Measurements from ENCODE around the gene FAM174C.

Gene FAM174C

DNA sequence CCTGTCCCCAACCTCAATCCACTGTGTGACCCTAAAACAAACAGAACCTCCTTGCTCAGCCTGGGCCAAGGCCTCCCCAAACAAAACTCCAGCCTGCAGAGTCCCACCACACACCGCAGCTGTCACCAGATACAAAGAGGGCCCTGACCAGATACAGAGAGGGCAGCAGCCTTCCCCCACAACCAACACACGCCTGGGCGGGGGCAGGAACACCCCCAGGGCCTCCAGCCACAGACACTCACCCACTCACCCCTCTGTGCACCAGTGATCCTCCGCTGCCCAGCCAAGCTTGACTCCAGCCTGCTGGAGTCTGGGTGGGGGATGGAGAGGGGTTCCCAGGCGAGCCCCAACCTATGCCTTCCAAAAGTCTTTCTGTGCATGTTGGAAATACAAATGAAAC, 12.1 kb upstream of the FAM174C start:
- no peak for DNase-seq

DNA sequence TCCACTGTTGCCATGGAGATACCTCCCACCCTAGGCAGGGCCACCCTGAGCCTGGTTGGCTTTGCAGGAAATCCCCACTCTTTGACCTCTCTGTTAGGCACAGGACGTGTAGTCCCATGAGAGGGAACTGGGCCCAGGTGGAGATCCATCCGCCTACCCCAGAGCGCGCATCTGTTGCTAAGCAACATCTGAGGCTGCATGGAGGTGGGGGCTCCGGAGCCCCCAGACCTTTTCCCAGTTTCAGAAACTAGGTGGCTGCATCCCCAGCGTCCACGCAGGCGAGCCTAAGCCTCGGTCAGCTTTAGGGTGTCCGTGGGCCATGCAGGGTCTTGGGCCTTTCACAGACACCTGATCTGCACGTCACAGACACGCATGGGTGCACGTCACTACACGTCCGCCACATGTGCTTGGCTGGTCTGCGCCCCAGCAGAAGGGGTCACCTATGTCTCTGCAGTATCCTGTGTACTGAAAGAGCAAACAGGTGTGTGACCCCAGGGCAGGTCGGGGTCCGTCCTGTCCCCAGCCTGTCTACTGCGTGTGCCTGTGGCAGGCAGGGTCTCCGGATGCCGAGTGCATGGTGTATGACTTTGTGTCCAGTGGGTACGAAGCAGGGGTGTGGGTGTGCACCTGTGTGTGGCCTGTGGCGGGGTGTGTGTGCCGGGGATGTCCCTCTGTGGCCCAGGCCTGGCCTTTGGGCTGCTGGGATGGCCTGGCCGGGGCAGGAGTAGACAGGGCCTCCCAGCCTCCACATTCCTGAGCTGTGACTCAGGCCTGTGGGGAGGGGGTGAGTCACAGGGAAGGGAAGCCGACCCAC, 10.3 kb upstream of the FAM174C start:
- no peak for DNase-seq

DNA sequence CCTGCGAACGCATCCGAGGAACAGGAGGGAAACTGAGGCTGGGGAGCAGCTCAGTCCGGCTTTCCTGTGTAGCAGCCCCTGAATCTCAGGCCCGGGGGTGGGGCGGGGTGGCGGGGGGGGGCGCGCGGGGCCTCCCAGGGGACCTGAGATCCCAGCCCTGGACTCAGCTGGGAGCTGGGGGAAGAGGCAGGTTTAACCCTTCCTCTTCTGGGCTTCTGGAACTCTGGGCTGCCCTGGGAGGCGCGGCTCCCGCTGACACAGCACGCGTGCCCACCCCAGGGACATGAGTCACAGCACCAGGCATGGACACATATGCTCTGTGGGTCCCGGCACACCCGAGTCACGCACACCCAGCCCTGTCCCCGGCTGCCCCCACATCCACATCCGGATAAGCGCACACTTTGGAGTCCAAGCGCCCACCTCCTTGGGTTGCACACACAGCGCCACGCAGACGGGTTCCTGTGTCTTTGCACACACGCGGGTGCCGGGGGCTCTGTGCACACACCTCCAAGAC, 9.7 kb upstream of the FAM174C start:
- no peak for DNase-seq

DNA sequence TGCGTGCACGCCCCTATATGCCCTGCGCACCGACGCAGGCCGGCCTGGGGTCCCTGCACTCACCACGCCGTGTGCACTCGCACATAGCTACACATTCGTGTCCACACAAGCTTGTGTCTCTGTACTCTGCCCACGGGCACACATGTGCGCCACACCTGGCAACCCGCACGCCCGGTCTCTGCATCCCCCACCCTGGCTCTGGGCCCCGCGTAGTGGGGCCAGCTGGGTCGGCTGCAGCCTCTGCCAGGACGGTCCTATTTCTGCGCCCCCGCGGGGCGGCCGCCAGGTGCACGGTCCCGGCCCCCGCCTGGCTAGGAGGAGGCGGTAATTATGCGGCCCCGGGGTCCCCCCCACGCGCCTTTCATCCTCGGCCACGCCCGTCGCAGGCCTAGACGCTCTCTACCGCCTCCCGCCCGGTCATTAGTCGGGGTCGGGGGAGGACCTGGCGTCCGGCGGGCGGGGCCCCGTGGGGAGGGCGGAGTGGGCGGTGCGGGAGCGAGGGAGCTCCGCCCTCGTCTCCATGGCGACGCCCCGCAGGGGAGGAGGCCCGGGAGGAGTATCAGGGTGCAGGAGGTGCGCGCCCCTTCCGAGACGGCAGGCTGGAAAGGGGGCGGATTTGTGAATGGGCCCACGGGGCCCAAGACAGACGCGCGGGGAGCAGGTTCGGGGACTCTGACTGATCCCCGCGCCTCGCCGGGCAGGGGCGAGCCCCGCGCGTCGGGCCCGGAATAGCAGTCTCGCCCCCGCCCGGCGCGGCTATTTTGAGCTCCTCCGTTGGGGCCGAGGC, 9.0 kb upstream of the FAM174C start:
- peak; percentile 37 for DNase-seq

DNA sequence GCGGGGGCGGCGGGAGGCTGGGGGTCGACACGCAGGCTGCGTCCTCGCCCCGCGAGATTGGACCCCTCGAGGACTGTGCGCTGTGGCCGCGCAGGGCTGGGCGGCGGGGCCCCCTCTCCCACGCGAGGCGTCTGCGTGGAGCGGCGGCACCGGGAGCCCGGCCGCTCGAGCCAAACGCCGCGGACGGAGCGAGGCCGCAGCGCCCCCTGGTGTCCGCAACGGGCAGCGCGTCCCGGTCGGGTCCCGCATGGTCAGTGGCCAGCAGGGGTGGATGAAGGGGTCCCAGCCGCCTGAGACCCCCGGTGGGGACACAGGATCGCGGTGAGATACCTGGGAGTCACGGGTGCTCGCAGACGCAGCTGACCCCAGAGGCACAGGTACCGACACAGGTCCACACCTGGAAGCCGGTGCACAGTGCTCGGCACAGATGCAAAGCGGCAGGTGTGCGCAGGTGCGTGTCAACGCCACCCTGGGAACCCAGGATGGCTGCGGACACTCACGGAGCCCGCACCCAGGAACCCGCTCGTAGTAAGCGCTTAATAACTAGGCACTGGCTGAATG, 8.3 kb upstream of the FAM174C start:
- DNase-seq, result no peak

DNA sequence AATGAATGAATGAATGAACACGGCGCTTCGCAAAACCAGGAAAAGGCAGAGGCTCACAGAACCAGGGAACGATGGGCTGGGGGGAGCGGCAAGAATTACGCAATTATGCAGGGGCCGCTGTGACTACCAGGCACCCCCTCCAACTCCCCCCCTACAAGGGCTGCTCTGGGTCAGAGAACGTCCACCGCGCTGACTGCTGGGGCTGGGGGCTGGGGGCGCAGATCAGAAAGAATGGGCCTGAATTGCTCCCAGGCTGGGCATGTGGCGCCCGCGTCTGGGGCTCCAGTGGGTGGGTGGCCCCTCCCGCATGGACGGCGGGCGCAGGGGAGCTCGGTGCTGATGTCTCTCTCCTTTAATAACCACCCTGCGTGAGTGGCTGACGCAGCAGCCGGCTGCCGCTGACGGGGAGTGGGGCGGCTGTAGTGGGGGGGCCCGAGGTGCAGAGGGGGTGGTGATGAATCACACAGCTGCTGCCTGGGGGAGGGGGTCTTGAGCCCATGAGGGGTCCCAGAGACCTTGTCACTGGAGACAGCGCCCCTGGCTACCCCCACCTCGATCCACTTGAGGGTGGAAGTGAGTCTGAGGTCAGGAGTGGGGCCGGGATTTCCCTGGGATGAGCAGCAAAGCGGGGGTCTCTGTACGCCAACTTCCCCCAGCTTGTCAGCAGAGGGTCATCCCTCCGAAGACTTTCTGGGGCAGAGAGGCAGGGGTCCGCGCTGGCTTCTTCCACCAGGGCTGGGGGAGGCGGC, 7.7 kb upstream of the FAM174C start:
- no peak for DNase-seq

DNA sequence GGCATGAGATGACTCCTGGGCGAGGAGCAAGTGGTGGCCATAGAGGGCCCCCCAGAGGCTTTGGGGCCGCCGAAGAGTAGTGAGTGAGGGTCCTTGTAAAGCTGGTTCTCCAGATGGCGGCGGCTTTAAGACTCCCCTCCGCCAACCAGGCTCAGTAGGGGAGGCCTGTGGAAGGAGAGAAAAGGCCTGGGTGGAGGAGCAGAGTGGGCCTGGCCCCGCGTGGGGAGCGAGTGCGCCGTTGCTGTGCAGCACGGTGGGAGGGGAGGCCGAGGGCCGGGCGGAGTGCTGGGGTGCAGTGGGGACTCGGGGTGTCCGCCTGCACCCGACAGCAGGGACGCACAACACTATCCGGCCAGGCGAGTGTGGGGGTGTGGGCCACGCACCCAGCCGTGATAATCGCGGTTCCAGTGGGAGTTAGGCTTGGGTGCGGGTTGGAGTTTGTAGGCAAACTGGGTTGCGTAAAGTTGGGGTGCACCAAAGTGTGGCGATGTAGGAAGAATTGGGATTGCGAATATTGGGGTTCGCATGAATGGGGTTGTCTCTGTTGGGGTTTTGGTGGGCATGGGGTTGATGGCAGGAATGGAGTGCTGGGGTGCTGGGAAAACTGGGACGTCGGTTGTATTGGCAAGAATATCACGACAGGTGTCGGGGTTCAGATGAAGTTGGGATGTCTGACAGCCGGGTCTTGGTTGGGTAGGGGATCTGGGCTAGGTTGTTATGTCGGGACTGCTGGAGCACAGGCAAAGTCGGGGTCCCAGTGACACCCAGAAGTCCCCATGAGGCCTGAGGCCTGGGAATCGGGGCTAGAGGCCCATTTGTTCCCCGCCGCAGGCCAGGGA, 6.9 kb upstream of the FAM174C start:
- no peak for DNase-seq

DNA sequence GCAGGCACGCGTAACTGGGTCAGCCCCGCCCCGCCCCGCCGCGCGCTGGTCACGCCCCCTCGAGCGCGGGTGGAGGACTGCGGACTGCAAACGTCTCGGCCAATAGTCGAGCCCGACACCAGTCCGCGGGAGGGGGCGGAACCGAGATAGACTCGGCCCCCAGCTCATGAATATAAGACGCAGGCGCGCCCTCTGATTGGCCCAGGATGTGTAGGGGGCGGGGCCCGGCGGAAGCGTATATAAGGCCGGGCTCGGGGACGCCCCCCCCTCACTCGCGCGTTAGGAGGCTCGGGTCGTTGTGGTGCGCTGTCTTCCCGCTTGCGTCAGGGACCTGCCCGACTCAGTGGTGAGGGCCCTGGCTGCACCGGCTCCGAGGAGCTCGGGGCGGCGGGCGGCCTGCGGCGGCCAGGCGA, 6.3 kb upstream of the FAM174C start, which contains the start of gene CIRBP:
Gene CIRBP (plus strand): TSS at position 268 of the 413 bp plus-strand sequence. CDS start 1,602 bp downstream, outside the sequence.
- DNase-seq, result peak; percentile 81

DNA sequence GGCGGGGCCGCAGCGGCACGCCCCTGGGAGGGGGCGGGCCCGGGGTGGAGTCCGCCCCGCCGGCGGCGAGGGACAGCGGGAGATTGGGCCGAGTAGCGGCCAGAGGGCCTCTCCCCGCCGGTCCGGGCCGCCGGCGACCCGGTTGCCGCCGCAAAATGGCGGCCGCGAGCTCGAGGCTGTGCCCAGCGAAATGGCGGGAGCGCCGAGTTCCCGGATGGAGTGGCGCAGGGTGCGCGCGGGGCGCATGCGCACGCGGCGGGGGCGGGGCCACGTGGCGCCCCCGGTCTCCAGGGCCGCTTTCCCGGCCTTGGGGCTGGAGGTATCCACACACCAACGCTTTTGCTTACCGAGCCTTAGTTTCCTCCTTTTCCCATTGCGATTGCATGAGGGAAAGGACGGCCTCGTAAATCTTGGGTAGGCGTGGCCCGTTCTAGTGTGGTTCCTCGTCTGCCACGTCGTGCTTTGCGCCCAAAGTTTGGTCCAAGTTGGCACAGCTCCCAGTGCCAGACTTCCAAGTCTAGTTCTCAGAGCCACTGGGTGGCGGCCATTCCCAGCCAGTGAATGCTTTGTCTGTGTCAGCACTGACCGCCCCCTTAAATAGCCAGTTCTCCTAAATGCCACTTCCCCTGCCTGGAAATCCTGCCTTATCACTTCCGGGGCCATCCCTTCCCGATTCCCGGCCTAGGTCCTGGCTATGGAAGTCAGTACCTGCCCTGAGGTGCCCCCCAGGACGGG, 5.7 kb upstream of the FAM174C start:
- no peak for DNase-seq

DNA sequence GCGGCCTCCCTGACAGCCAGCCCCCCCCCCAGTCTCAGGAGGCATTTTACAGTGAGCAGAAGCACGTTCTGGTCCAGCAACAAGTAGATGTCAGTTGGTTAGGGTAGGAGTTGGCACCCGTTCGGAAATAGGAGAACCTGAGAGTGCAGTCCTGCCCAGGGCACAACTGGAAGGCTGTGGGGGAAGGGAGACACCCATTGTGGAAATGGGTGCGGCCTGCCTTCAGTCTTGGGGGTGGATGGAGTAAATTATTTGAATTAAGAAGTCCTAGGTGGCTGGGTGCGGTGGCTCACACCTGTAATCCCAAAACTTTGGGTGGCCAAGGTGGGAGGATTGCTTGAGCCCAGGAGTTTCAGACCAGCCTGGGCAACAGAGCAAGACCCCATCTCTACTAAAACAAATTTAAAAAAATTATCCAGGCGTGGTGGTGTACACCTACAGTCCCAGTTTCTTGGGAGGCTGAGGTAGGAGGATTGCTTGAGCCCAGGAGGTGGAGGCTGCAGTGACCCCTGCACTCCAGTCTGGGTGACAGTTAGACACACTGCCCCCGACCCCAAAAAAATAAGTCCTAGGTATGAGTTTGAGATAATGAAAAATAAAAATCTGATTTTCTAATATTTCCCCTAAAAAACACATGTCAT, 5.0 kb upstream of the FAM174C start:
- no peak for DNase-seq

DNA sequence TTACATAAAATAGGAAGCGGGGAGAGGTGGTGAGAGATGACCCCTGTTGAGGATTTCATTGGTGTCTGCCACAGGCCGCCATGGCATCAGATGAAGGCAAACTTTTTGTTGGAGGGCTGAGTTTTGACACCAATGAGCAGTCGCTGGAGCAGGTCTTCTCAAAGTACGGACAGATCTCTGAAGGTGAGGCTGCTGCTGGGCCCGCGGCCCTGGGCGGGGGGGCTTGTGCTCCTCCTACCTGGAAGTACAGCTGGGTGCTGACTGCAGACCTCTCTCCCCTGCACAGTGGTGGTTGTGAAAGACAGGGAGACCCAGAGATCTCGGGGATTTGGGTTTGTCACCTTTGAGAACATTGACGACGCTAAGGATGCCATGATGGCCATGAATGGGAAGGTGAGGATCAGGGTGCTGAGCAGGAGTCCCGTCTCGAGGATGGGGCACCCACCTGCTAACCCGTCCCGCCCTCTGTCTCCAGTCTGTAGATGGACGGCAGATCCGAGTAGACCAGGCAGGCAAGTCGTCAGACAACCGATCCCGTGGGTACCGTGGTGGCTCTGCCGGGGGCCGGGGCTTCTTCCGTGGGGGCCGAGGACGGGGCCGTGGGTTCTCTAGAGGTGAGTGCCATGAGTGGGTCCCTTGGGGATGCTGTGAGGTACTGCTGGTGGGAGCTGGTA, 4.3 kb upstream of the FAM174C start:
- DNase-seq, result no peak

DNA sequence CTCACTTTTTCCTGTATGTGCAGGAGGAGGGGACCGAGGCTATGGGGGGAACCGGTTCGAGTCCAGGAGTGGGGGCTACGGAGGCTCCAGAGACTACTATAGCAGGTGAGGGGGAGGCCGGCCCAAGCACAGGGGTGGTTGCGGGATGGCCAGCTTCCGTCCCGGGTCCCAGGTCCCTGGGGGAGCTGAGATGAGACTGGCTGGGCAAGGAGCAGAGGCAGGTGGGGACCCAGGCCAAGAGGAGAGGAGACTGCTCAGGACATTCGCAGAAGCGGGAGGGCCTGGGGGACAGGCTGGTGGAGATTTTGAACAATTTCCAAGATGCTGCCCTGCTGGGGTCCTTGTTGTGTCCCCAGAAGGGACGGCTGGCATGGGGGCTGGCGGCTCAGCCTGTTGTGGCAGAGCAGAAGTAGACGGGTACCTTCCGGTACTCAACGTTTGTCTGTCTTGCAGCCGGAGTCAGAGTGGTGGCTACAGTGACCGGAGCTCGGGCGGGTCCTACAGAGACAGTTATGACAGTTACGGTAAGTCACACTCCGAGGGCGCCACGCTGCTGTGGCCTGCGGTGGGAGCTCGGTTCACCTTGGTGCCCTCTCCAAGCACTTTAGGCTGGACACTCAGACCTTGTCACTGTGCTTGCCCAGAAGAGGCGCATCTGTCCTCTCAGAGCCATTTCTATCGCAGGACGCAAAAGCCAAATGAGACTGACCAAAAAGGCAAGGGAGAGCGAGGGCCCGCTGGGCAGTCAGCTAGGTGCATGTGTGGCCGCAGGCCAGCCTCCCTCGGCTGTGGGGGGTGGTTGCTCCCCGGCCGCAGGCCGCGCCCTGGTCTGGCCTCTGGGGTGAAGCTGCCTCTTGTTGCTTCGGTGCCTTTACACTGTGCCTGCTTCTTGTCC, 3.6 kb upstream of the FAM174C start:
- DNase-seq, result no peak

DNA sequence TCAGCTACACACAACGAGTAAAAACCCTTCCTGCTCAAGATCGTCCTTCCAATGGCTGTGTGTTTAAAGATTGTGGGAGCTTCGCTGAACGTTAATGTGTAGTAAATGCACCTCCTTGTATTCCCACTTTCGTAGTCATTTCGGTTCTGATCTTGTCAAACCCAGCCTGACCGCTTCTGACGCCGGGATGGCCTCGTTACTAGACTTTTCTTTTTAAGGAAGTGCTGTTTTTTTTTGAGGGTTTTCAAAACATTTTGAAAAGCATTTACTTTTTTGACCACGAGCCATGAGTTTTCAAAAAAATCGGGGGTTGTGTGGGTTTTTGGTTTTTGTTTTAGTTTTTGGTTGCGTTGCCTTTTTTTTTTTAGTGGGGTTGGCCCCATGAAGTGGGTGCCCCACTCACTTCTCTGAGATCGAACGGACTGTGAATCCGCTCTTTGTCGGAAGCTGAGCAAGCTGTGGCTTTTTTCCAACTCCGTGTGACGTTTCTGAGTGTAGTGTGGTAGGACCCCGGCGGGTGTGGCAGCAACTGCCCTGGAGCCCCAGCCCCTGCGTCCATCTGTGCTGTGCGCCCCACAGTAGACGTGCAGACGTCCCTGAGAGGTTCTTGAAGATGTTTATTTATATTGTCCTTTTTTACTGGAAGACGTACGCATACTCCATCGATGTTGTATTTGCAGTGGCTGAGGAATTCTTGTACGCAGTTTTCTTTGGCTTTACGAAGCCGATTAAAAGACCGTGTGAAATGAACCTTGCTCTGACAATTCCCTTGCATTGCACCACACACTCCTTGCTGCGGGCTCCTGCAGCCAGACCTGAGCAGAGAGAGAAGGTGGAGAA, 2.7 kb upstream of the FAM174C start:
- DNase-seq, result no peak

DNA sequence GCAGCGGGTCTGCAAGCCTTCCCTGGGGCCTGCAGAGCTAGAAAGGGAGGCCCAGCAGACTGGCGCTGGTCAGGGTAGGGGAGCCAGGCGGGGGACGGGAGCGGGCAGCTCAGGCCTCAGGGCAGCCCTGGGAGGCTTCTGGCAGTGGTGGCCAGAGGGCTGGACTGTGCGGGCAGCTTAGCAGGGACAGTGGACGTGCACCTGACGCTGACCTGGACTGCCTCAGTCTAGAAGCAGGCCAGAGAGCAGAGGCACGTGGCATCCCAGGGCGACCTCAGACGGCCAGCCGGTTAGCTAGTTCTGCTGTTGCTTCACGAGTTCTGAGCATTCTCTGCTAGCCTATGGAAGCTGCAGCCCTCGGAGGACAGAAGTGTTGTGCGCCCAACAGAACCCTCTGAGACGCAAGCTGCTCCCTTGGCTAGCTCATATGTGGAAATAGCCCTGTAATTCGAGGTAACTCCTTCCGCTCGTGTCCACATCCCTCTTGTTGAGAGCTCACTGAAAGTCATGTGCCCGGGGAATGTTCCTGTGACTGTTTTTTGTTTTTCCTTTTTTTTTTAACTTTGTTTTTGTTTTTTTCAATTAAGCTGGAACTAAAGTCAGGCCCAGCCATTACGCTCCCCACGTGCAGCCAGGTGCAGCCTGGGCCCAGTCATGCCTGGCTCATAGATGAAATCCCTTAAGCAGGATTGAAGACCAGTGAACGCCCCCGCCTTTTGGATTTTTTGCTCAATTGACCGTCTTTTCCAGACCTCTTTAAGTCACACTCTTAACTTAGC, 1.9 kb upstream of the FAM174C start:
- DNase-seq, result no peak

DNA sequence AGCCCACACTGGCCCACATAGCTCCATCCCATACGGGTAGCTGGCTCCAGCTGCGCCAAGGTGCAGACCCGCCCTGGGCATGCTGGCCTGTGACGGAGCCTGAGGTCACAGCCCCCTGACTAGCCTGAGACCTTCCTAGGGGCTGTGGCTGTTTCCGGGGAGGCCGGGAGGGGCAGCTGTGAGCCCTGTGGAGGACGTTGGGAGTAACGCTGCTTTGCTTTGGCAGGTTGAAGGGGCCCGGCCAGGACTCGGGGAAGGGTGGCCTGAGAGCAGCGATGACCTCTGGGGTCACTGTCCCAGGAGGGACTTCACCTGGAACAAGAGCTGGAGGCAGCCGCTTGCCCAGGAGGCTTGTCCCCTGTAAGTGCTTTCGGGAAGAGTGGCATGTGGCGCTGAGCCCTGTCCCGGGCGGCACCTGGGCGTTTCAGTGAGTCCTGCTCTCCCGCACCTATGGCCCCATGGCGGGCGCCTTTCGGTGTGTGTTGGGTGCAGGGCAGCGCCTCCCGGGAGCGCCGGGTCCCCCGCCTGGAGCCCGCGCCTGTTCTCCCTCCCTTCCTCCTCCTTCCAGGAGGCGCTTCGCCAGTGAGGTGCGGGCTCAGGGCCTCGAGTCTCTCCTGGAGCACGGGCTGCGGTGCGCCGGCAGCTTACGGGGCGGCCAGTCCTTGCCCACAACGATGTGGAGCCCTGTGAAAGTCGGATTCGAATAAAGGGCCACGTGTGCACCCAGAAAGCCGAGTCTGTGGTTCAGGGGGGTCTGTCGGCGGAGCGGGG, 1.1 kb upstream of the FAM174C start:
- no peak for DNase-seq

DNA sequence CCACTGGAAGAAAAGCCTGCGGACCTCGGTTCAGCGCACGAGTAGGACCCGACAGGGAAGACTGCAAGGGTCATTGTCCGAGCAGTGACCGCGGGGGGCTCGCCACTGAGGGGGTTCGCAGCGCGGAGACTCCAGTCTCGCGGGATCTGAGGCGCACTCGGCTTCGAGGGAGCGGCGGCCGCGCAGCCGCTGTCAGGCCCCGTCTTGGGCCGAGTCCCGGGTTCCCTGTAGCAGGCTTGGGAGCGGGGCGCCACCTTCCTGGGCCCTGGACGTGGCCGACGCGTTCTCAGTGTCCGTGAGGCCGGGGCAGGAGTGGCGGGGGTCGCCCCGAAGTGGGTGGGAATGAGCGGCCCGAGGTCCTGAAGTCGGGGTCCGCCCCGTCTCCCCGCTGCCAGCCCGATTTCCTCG, 474 bp upstream of the FAM174C start:
- no peak for DNase-seq
